ENCODE results near the gene STARD3. TPM values are rescaled to one million over a fixed set of nuclear protein-coding genes. Genes with fewer than 3 reads are reported as not detected.
"Not testable (repeated sequence)": the region's sequence is repeated elsewhere in the genome, so short reads cannot be mapped to it uniquely, and the experiment has no call there.

STARD3 gene
- total RNA-seq = 10 to 100 TPM; 35.3 to 44.1 (median 37.6) TPM
- 10 to 100 TPM; 21.0 to 59.2 (median 25.0) TPM for polyA plus RNA-seq

GRCh38 chr17:39636927-39637736 is at the start of gene STARD3:
Gene STARD3, plus strand, starts transcription at chr17:39637144. Its CDS starts 16,388 bp downstream, at chr17:39653532.
- DNase-seq = peak; percentile 96
- Histone ChIP-seq H3K27ac (peak within 1 kb of the TSS; percentile 84 to 89 (median 86)), H3K4me1 (peaks cover 0 to 70% (median 48%) of the 10 kb centered on the region in 4 donors), H3K9me3 (no peaks in the 10 kb centered on the region), H3K4me3 (peak within 1 kb of the TSS; percentile 73 to 88 (median 82)), H3K27me3 (no peaks in the 10 kb centered on the region), H3K36me3 (no peaks in the 10 kb centered on the region)
- intact Hi-C loops (cut with DNase I) = loop anchor here (2.0 kb wide), 2 partner anchors 94 to 118 kb away; partner anchors contain the start of gene MIEN1
- no peak for TF ChIP-seq CTCF (IDR thresholded peaks at IDR 0.05)
- TF ChIP-seq POLR2AphosphoS5 (IDR thresholded peaks at IDR 0.05) = peak; percentile 63 to 74 (median 66)
- TF ChIP-seq EP300 (IDR thresholded peaks at IDR 0.05) = no peak
- TF ChIP-seq POLR2A (IDR thresholded peaks at IDR 0.05) = peak; percentile 38 to 66
- 1% methylated on average over 69 of the region's 69 CpGs for WGBS, 2 donors

DNA sequence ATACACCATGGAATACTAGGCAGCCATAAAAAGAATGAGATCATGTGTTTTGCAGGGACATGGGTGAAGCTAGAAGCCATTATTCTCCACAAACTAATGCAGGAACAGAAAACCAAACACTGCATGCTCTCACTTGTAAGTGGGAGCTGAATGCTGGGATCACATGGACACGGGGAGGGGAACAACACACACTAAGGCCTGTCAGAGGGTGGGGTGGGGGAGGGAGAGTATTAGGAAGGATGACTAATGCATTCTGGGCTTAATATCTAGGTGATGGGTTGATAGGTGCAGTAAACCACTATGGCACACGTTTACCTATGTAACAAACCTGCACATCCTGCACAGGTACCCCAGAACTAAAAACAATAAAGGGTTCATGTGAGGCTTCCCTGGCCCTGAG is 46.8 kb upstream of the STARD3 start:
- intact Hi-C loops (cut with DNase I); H3K4me3 ChIP-seq; H3K9me3 ChIP-seq; H3K4me1 ChIP-seq; H3K27ac ChIP-seq; DNase-seq; H3K36me3 ChIP-seq: not testable (repeated sequence)
- WGBS, 2 donors = 49 to 65% methylated on average over 2 of the region's 2 CpGs
- peaks cover 0 to 44% (median 6%) of the 10 kb centered on the region in 3 donors for H3K27me3 ChIP-seq

DNA sequence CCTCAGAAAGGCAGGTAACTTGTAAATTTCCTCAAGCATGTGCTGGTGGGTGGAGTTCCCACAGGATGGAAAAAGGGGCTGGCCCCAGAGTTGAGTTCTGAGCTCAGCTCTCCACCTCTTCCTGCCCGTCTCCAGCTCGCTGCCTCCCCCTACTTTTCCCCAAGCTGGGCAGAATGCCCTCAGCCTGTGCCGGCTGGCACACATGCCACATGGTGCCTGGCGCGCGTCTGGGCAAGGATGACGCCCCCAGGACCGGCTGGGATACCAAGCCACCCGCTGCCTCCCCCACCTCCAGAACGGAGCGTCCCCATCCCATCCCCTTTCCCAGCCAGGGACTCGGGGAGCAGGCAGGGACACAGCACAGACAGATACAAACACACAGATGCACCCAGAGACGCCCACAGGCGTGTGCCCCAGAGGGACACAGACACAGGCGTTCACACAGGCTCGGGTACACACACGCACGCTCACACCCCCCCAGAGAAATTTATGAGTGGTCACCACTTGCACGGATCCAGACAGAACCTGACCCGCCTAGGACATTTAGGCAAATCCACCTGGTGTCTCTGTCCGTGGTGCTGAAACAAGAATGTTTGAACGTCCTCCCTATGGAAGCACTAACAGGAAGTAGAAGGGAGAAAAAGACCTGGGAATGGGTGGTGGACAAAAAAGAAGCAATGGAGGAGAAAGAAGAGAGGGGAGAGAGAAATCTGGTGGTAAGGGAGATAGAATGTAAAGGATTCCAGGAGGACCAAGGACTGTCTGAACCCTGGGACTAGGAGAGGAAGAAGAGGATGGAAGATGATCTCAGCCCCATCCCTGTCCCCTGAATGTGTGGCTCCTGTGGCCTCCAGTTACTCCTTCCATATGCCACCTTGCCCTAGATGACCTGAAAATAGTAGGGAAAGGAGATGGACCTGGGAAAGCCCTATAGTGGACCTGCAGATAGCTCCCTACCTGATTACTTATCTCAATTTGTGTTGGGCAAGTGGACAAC is 44.7 kb upstream of the STARD3 start:
- whole genome bisulfite sequencing, 2 donors = 5 to 6% methylated on average over 22 of the region's 22 CpGs
- Histone ChIP-seq H3K36me3 (no peaks in the 10 kb centered on the region), H3K27ac (no peak overlapping the region), H3K27me3 (peaks cover 10 to 63% (median 27%) of the 10 kb centered on the region in 3 donors), H3K4me1 (no peaks in the 10 kb centered on the region), H3K4me3 (no peak overlapping the region), H3K9me3 (no peaks in the 10 kb centered on the region)
- no peak for TF ChIP-seq CTCF (IDR thresholded peaks at IDR 0.05)
- TF ChIP-seq EP300 (IDR thresholded peaks at IDR 0.05) = no peak
- no peak for TF ChIP-seq POLR2A (IDR thresholded peaks at IDR 0.05)
- DNase-seq = no peak
- intact Hi-C loops (cut with DNase I) = no loop called here

- no peak for TF ChIP-seq POLR2AphosphoS5 (IDR thresholded peaks at IDR 0.05)
- no peak for TF ChIP-seq POLR2A (IDR thresholded peaks at IDR 0.05)
- TF ChIP-seq EP300 (IDR thresholded peaks at IDR 0.05) = no peak
- TF ChIP-seq CTCF (IDR thresholded peaks at IDR 0.05) = no peak
- Histone ChIP-seq H3K4me3 (no peak overlapping the region), H3K4me1 (peaks cover 0 to 4% (median 0%) of the 10 kb centered on the region in 4 donors), H3K27ac (no peak overlapping the region), H3K9me3 (no peaks in the 10 kb centered on the region), H3K27me3 (peaks cover 17 to 70% (median 38%) of the 10 kb centered on the region in 3 donors), H3K36me3 (no peaks in the 10 kb centered on the region)
- no peak for DNase-seq
- intact Hi-C loops (cut with DNase I) = no loop called here
- 62 to 75% methylated on average over 2 of the region's 2 CpGs for WGBS, 2 donors
Measured at GRCh38 chr17:39593371-39593770, 43.6 kb upstream of the STARD3 start.

DNA sequence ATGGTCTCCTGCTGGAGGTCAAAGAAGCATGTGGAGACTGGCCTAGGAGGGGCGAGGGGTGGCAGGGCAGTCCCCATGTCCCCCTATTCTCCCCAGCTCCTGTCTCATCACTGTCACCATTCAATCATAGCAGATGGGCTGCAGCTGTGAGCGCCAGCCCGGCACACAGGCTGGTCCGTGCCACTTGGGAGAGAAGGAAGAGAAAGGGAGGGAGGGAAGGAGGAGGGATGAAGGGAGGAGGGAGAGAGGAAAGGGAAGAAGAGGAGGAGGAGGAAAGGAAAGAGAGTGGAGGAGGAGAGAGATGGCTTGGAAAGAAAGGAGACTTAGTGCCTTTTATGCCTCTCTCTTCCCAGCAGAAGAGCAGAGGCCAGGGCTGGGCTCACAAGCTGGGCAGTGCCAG is 41.6 kb upstream of the STARD3 start:
- no peak for DNase-seq
- TF ChIP-seq POLR2A (IDR thresholded peaks at IDR 0.05) = no peak
- WGBS, 2 donors = 14 to 20% methylated on average over 4 of the region's 4 CpGs
- no peaks in the 10 kb centered on the region for H3K36me3 ChIP-seq
- peaks cover 36 to 89% (median 58%) of the 10 kb centered on the region in 3 donors for H3K27me3 ChIP-seq
- intact Hi-C loops (cut with DNase I) = no loop called here
- no peak overlapping the region for H3K4me3 ChIP-seq
- peaks cover 0 to 18% (median 14%) of the 10 kb centered on the region in 4 donors for H3K4me1 ChIP-seq
- no peaks in the 10 kb centered on the region for H3K9me3 ChIP-seq
- H3K27ac ChIP-seq = no peak overlapping the region

Measured in sigmoid colon (tissue), 7 donors.